Fibroblast of villous mesenchyme (primary cell): ENCODE results near the gene ABHD16B. TPM values are rescaled to one million over a fixed set of nuclear protein-coding genes. Genes with fewer than 3 reads are reported as not detected.
"Not testable (repeated sequence)": the region's sequence is repeated elsewhere in the genome, so short reads cannot be mapped to it uniquely, and the experiment has no call there.

ENCODE experiments used
- DNase-seq: peaks from one replicate; pipeline ENCODE4 v3.0.0-alpha.2; 2010; ENCODE audit warnings: low read depth
- H3K4me3 ChIP-seq: 2 replicates; pipeline ENCODE4 v1.5.1; 2011; ENCODE audit warnings: low read depth, mild to moderate bottlenecking, low read length
- CTCF ChIP-seq: IDR thresholded peaks from 2 replicates; pipeline ENCODE4 v1.5.1; 2012; ENCODE audit warnings: low read depth, mild to moderate bottlenecking, low read length; ENCODE audit not compliant: insufficient read depth
- total RNA-seq: library from RNA; depleted of rRNA; stranded (reverse); fragments of >200 nt; gene quantifications from 2 replicates; pipeline ENCODE4 v1.2.3, GENCODE V29; 2012

ABHD16B gene
- total RNA-seq, 1 donor, result not detected

DNA sequence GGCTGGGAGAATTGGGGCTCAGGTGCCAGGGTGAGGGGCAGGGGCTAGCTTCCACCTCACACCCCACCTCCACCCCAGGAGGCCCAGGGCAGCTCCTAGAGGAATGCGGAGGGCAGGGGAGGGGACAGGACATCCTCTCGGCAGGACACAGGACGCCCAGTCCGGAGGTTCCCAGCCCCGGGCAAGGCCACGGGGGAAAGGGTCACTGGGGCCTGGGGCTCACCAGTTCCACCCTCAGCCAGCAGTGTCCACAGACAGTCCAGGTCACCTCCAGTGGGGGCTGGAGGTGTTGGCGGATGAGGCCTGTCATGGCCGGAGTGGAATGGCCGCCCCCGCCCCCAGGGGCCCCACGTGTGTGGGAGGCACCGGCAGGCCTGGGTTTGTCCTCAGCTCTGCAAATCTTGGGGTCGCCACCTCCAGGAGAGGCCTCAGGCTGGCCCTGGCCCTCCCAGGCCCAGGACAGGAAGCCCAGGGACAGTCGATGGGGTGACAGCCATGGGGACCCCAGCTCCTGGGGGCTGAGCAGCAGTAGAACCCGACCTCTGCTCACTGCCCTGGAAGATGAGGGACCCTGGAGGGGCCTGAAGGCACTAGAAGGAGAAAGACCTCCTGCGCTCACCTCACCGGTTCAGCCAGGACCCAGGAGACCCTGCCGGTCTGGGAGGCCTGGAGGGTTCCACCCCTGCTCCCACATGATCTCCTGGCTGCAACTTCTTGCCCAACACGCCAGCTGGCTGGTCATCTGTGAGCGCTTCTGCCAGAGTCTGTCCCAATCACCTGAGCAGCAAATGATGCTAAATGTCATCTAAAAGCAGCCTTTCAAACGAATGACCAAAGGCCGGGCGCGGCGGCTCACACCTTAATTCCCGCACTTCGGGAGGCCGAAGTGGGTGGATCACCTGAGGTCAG is 13.0 kb upstream of the ABHD16B start:
- DNase-seq, result no peak
- TF ChIP-seq CTCF, result no peak
- H3K4me3 ChIP-seq, result no peak overlapping the region

DNA sequence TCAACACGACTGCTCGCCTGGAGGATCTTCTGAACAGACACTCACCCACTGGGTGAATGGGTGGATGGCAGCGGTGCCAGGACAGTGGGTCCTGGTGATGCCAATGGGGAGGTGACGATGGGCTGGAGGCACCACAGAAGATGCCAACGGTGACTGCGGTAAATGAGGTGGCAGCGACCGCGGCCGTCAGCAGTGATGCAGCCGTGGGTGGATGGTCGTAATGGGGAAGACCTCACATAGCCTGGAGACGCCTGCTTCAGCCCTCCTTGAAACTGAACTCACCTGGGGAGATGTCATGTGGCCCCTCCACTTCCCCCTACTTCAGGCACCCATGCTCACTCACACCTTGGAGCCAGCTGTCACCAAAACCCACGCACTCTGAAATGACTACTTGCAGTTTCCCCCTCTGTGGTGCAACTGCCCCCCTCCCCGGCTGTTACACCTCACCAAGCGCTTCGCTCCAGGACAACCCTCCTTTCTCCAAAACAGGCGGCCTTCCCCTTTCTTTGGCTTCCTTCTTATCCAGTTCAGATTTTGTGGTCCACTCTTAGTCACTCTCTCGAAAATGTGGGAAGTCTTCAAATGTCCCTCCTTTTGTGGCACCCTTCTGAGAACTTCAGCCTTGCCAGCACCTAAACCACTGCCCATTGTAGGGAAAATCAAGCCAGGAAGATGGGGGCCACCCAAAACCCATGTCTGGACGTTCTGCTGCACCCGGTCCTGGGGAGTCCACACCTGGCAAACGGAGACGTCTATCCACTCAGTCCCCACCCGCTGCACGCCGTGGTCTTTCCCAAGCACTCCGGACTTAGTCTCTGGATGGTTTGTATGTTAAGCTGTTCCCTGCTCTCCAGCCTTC is 10.4 kb upstream of the ABHD16B start:
- DNase-seq, result no peak
- TF ChIP-seq CTCF, result no peak
- no peak overlapping the region for H3K4me3 ChIP-seq

DNA sequence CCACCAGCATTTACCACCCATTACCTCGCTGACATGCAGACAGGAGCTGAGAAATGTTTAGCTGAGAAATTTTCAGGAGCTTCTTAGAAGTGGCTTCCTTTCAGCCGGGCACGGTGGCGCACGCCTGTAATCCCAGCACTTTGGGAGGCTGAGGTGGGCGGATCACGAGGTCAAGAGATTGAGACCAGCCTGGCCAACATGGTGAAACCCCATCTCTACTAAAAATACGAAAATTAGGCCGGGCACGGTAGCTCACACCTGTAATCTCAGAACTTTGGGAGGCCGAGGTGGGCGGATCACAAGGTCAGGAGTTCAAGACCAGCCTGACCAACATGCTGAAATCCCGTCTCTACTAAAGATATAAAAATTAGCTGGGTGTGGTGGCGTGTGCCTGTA is 9.8 kb upstream of the ABHD16B start:
- not testable (repeated sequence) for H3K4me3 ChIP-seq, DNase-seq

- DNase-seq, H3K4me3 ChIP-seq: not testable (repeated sequence)
These were observed 7.6 kb upstream of the ABHD16B start for GRCh38 chr20:63853733-63854068.

DNA sequence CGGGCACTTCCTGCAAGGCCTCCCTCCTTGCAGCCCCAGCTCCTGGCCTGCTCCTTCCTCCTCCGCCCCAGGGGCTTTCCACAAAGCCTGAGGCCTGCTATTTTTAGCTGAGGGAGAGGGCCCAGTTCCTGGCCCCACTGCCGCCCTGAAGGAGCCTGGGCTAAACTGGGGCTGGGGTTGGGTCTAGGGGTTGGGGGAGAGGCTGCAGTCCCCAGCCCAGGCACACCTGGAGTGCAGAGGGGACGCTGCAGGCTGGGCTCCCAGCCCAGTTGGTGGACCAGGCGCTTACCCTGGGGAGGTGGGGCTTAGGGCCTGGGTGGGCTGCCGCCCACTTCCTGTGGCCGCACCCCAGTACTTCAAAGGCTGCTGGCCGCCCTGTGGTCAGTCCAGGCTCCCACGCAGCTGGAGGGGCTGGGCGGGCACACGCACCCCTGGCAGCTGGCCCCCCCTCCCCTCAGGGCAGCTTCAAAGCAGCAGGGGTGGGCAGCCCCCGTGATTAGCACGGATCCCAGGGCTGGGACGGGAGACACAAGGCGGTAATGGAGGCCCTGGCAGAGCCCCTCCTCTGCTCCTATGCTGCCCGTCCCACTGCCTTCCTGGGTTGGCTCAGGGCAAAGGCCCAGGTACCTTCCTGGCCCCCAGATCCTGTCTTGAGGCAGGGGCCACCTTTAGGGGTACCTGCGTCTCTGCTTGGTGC is 7.1 kb upstream of the ABHD16B start:
- no peak for TF ChIP-seq CTCF
- DNase-seq, result peak; percentile 31
- H3K4me3 ChIP-seq, result no peak overlapping the region

DNA sequence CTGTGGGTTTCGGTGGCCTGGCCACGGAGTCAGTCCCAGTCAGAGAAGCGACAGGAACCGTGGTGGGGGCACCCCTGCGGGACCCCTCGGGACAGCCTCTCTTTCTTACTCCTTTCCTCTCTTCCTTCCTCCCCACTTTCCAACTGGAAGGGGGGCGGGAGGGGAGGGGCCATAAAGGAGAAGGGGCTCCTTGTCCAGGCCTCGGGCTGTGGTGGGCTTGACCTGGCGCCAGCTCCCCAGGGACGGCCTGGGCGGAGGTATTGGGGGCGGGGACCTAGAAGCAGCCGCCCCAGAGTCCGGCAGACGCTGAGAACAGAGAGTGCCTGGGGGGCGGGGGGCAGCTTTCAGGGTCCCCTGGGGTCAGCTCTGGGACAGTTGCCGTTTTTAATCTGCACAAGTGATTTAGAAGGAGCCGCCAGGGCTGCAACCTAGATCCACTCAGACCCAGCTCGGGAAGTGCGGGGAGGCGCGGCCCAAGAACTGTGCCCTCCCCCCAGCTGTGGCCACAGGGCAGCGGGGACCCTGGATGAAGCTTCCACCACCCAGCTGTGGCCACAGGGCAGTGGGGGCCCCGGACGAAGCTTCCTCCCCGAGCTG is 6.4 kb upstream of the ABHD16B start:
- no peak for DNase-seq
- TF ChIP-seq CTCF, result no peak
- peak overlapping the region; percentile 3 for H3K4me3 ChIP-seq

DNA sequence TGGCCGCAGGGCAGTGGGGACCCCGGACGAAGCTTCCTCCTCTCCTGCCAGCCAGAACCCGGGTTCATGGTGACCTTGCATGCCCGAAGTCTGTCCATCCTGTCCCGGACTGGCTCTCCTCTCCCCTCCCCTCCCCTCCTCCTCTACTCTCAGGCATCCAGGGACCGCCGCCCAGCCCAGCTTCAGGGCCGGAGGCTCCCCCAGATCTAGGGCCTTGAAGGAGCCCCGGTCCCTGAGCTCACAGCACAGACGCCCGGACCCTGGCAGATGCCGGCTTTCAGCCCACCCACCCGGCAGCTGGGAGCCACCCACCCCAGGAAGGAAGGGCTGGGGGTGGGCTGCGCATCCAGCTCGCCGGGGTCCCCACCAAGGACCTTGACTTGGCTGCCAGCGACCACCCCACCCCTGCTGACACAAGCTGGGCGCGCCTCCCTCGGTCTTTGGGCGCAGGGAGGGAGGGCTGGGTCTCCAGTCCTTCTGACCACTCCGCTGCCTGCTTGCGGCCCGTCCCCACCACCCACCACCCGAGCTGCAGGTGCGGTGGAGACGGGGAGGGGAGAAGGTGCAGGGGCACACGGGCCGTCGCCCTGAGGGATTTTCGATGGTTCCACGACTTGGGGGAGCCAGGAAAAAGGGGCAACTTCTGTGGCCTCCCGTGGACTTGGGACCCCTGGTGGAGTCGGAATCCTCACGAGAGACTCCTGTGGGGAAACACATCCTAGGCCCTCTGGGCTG is 5.8 kb upstream of the ABHD16B start:
- no peak overlapping the region for H3K4me3 ChIP-seq
- no peak for DNase-seq
- no peak for TF ChIP-seq CTCF
